Stimulated activated CD8-positive, alpha-beta memory T cell treated with anti-CD3 and anti-CD28 coated beads, Interleukin-12 subunit alpha, Interleukin-12 subunit beta, amount 100 ng/mL, for 24 hours (primary cell): ENCODE data around the gene GAS6.

ENCODE experiments used
- DNase-seq: peaks from one replicate; pipeline ENCODE4 v3.0.0-alpha.2; 2020; ENCODE audit errors: extremely low read depth

The GAS6 gene

DNA sequence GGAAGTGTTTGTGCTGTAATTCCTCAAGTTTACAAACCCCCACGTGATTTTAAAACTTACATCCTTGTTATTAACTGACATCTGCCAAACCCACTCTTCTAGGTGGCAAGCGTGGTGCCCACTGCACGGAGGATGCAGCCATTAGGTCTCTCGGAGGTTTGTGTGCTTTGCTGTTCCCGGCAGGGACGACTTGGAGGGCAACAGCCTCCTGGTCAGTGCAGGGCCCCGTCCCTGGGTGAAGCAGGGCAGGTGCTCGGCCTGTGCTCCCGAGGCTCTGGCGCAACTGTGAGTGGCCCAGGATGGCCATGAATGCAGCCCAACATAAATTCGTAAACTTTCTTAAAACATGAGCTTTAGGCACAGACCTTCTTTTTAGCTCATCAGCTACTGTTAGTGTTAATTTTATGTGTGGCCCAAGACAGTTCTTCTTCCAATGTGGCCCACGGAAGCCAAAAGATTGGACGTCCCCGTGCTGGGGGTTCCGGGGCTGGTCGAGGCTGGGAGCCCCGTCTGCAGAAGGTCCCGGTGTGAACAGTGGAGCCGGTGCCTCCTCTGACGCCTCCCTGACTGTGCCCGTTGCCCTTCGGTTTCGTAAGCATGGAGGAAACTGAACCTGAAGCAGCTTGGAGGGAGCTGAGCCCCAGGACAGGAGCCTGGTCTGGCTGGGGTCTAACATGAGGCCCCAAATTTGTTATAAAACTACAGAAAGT lies 11.9 kb downstream of the GAS6 start:
- no peak for DNase-seq

DNA sequence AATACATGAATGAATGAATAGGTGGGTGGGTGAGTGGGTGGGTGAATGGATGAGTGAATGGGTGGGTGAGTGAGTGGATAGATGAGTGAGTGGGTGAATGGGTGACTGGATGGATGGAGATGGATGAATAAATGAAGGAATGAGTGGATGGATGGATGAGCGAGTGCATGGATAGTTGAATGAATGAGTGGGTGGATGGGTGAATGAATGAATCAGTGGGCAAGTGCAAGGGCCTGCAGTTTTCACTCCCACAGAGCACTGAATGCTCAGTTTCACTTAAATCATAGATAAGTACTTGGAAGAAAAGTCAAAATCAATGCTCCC lies 12.4 kb downstream of the GAS6 start:
- DNase-seq, result no peak

DNA sequence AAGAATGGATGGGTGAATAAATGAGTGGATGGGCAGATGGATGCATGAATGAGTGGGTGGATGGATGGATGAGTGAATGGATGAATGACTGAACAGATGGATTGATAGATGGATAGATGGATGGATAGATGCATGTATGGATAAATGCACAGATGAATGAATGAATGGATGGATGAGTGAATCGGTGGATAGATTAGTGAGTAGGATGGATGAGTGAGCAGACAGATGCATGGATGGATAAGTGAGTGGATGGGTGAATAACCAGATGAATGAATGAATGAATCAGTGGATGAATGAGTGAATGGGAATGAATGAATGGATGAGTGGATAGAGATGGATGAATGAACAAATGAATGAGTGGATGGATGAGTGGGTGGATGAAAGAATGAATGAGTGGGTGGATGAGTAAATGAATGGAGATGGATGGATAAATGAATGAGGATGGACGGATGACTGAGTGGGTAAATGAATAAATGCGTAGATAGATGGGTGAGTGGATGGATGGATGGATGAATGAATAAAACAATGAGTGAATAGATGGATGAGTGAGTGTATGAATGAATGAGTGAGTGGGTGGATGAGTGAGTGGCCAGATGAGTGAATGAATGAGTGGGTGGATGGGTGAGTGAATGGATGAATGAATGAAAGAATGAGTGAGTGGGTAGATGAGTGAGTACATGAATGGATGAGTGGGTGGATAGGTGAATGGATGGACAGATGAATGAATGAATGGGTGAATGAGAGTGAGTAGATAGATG lies 13.0 kb downstream of the GAS6 start:
- no peak for DNase-seq

DNA sequence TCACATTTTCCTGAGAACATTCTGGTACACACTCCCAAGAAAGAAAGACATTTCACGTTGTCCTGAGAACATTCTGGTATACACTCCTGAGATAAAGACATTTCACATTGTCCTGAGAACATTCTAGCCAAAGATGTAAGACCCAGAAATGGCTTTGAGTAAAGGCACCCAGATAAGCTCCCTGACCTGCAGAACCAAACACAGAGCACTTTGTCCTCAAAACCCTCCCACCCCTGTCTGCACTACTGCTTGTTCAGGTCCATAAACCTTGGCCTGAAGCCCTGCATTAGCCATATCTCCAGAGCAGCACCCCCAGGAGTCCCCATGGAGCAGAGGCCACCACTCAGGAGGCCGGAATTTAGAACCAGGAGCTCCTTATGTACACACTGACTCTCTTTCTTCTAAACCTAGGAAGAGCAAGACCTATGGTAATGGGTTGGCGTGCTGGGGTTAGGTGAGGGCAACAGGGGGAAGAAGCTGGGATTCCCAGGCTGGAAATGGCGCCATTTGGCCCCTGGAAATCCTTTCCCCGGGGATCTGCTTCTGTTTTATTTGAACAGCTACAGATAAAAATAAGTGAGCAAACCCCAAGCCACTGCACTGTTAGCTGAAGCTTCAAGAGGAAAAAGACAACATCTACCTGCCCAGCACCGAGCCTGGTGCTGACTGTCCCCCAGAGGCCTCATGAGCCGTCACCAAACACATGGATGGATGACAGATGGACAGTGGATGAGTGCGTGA lies 13.7 kb downstream of the GAS6 start:
- DNase-seq, result no peak

DNA sequence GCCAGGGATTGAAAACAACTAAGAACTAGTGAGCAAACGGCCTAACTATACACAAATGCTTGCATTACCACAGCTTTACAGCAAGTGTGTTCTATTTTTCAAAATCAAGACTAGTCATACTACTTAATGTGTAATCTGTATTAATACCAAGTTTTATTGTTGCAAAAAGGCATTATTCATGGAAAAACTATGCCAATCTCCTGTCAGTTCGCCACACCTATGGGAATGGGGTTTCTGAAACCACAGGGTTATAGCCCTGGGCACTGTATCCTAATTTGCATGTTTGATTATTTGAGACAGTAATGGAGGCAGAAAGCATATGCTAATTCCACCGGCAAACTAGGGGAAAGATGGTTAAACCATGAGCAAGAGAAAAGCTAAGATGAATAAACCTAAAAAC lies 14.3 kb downstream of the GAS6 start:
- DNase-seq, result no peak

DNA sequence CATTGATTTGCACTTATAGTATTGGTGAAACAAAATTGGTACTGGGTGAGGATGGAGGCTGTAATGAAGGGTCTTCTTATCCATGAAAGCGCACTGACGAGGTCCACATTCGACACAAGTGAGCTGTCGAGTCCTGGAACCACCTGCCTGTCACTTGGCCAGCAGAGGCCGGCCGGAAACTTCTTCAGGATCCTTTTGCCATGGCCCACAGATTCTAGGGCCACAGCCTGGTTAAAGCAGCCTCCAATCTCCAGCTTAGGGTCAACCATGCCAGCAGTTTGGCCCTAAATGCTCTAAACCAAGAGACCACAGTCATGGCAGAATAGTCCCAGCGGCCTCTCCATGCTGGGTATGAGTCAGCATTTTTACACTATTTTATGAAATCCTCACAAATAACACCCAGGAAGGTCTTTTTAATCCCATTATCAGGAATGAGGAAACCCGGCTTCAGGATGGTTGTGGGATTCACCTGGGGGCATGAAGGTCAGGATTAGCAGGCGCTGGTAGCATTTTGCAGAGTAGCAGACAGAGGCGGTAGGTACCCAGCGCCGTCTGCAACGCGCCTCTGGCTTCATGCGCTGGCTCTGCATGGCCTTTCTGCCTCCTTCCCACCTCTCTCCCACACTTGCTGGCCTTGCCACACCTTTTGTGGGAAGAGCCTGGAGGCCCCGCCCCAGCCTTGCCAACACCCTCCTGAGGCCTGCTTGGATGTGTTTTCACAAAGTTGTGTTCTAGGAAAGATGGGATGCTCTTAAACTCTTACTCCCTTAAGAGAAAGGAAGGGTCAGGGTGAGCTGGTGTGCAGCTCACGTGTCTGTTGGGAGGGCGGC lies 15.2 kb downstream of the GAS6 start:
- no peak for DNase-seq

DNA sequence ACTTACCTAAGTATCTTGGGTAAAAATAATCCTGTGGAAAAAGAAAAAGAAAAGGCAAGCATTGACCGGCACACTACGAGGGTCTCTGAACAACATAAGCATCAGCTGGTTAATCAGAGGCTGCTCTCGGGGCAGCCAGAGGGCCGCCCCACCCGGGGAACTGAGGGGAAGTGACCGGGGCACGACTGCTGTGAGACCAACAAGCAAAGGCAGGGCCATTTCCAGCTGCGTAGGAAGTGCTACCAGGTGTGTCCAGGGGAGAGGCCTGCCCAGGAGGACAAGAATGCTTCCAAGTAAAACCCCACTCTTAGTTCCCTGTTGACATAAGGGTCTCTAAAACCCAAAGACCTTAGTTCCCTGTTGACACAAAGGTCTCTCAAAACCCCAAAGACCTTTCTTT lies 15.9 kb downstream of the GAS6 start:
- no peak for DNase-seq

DNA sequence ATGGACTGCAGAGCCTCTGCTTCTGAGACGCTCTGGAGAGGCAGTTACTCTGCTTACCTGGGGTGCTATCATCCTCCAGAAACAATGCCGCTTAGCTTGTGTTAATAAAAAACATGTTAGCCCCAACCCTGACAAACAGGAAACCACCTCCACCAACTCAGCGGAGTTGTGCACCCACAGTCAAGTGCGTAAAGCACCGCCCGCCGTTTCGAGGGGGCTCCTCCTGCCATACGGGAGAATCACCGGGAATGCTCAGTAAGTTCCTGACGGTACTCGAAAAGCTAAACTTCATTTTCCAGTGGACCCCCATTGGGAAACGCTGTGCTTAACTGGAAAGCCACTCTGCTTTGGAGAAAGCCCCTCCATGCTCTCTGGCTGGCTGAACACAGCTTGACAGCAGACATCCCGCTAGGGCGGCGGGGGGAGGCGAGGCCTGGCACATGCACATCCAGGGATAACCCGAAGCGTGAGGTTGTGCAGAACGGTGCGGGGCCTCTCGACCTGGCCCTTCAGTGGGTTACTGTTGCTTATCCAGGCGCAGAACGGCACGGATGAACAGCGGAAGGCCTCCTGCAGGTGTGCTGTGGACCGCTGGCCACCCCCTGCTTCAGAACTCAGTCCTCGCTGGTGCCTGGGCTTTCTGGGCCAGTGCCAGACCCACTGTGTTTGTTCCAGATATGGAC lies 17.1 kb downstream of the GAS6 start:
- DNase-seq, result no peak

DNA sequence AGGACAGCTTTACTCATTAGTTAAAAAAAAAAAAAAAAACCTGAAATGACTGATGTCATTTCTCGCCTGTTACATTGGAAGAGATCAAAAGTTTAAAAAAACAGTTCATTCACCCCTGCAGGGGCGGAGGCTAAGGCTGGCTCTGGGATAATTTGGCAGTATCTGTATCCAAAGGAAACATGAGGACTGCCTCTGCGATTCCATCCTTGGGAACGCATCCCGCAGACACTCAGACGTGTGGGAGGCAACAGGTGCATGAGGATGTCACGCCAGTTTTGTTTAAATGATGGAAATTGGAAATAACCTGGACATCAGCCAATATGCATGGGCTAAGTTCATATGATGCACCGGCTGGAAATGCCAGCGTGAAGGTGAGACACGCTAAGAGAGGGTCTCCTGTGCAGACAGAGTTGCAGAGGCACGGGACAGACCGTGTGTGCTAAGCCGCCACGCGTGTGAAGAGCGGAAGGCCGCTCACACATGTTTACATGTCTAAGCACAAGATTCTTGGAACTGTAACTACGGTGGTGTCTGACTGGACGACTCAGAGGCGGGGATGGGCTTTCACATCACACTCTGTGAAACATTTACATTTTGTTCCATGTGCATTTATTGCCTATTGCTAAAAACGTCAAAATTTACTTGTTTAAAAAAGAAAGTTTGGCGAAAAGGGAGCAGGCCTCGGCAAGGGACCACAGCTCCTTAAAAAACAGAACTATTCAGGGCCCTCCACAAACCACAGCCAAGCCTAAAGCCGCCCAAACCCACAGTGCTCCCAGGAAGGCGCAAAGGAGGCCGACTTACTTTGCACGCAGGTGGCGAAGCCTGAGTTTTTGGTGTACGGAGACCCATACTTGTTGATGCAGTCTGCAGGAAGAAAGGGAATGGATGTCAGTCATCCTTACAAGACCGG lies 17.9 kb downstream of the GAS6 start:
- no peak for DNase-seq

DNA sequence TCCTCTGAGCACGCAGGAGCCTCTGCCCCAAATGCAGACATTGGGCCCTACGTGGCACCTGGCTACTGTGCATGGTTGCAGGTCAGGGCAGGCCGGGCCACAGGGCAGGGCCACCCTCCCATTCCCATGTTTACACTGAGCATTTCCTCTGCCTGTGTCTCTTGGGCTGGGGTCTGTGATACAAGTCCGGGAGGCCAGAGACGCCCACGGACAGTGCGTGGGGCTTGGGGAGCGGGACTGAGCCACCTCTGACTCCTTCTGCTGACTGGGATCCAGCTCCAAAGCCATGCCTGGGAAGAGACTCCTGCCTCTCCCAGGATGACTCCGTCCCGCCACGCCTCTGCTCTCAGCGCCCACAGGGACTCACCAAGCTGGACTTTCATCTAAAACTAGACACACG lies 18.8 kb downstream of the GAS6 start:
- no peak for DNase-seq

DNA sequence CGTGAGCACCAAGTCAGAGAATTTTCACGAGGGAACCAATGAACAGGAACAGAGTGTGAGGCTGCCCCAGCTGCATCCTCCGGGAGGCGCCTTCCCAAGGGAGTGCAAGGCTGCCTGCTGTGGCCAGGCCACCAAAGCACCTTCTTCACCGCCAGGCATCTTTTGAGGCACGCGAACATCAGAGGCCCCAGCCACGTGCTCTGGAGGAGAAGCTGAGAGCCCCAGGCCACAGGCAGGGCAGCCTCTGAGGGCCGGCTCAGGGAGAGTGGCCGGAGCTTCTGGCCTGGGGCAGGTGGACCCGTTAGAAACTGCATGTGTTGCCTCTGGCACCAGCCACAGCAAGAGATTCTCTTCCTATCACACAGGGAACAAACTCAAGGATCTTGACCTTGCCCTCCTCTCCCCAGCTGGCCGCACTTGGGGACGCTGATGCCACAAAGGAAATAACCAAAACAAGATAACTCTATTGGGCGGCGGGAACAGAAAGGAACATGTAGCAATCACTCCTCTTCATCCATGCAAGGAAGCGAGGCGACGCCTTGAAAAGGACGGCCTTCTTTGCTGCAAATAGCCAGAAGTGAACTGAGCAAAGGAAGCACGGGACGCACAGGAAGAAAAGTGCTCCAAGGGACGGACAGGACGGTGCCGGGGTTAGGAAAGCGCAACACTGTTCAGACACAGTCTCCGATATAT lies 19.9 kb downstream of the GAS6 start:
- no peak for DNase-seq

DNA sequence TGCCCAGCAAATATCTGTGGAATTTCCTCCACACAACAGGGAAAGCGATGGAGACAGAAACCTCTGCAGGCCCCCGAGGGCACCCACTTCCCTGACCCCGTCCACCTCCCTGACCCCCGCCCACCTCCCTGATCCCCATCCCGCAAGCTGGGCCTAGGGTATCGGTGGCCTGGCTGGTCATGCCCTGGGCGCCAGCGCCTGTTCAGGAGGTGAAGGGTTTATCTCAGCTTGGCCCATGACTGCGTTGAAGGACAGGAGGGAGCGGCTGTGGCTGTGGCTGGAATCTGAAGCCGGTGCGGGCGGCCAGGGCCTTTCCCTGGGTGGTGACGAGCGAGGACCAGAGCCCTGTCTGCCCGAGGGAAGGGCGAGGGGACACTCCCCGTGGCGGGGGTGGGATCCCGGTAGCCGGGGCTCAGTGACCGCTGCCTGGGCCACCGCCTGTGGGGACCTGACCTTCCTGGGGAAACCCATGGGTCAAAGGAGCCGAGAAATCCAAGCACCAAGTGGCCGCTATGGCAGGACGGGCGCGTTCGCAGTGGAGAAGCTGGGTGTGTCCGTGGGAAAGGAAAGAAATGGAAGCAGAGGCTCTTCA lies 20.7 kb downstream of the GAS6 start:
- DNase-seq, result no peak

DNA sequence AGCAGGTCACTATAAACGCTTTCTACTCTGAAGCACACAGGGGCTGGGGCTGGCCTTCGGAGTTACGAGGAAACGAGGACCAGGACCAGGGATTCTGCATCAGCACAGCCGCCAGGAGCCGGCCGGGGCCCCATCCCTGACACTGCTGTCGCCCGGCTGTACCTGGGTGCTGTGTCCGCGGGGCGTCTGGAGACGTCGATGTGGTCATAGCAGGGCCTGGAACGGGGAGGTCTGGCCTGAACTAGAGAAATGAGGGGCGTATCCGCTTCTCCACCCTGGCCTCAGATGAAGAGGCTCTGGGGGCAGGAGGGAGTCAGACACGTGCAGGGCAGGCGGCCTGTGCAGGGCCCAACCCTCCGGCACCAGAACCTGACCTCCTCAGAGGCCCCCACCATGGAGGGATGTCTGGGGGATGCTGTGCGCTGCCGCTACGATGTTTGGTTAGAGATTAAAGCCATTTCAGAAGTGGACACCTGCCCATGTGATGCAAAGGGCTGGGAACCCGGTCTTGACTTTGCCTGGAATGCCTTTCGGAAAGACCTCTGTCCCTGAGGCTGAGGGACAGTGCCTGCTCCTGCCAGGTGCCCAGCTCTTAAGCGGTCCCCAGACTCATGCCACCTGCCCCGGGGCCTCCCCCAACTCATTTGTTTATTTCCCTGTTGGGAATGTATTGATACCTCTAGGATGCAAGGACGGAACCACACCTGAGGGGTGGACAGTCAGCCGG lies 21.4 kb downstream of the GAS6 start:
- no peak for DNase-seq

DNA sequence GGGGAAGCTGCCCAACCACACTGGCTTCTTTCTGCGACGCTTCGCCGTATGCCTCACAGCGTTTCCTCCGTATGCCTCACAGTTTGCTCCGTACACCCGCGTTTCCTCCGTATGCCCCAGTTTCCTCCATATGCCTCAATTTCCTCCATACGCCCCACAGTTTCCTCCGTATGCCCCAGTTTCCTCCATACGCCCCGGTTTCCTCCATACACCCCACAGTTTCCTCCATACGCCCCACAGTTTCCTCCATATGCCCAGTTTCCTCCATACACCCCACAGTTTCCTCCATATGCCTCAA lies 22.6 kb downstream of the GAS6 start:
- no peak for DNase-seq

DNA sequence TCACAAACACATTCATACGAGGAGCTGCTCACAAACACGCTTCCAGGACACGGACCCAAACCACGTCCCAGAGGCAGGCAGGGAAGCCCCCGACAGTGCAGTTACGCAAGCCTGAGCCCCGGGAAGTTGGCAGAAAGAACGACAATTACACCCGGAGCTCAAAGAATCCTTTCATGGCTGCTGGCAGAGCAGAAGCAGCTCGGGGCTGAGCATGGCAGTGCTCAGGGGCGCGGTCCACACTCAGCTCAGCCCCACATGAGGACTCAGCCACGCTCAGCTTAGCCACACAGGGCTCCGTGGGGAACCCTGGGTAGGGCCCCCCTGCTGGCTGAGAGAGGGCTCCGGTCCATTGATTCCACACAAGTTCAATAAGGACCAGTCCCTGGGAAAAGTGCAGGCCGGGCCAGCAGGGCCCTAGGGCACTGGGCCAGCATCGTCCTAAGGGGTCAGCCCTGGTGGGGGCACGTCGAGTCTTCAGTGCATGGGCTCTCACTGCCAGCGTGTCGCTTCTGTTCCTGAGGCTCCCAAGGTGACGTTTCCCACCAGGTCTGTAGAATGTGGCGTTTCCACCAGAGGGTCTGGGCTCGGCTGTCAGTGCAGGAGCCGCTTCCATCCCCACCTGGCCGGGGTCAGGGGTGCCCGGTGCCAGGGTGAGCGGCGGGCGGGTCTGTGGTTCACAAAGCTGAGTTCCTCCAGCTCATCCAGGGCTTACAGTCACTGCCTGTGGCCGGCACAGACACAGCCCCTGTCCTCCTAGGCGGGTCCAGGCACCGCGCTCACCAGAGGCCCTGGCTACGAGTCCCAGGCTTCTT lies 23.1 kb downstream of the GAS6 start:
- no peak for DNase-seq

DNA sequence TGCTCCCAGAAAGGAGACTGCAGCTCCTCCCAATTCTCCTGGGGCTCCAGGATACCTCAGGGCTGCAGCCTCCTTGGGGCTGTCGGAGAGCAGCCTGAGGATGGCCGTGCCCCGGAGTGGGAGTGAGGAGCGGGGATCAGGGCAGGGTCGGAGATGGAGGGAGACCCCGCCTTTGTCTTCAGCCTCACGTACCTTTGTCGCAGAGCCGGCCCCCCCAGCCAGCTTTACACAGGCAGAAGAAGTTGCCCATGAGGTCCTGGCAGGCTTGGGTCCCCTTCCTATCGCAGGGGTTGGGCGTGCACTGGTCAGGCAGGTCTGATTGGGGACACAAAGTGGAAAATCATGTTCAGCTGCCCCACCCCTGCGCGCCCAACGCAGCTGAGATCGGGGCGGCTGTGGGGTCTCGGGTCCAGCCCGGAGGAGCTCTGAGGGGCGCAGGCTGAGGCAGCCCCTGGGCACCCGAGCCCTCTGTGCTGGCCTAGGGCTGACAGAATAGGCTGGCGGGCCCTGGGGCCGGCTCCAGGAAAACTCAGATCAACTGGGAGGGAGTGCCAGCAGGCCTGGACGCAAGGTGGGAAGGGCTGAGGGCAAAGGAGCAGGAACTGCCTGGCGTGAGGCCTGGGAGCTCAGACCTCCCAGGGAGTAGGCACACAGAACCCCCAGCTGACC lies 24.2 kb downstream of the GAS6 start:
- no peak for DNase-seq

DNA sequence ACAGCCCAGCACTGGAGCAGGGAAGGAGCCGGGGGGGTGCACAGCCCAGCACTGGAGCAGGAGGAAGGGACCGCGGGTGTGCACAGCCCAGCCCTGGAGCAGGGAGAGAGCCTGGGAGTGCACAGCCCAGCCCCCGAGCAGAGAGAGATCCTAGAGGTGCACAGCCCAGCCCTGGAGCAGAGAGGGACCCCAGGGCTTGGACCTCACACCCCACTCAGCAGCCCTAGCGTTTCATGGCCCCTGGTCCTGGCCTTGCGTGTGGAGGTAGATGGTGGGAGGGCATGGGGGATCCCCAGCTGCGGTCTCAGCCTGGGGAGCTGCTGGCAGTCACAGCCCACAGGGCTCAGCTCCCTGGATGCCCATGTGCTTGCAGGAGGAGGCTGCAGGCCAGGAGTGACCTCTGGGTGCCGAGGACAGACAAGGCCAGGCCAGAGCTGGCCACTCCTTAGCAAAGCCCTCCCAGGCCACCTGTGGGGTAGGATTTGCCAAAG lies 25.1 kb downstream of the GAS6 start:
- DNase-seq, result no peak
